Right renal cortex interstitium (tissue), 3 donors: Measurements from ENCODE around the gene SLC36A2. TPM values are rescaled to one million over a fixed set of nuclear protein-coding genes. Genes with fewer than 3 reads are reported as not detected.

Experiments
- DNase-seq, 3 donors: peaks; one replicate each; pipeline ENCODE4 v3.0.0-alpha.2; 2013; ENCODE audit warnings: low read depth in 3 of 3, low spot score in 2 of 3
- polyA plus RNA-seq, 3 donors: library from polyadenylated mRNA; unstranded; fragments of 120-200 nt; gene quantifications; one replicate each; pipeline ENCODE4 v1.2.1, GENCODE V29; 2013; ENCODE audit not compliant: insufficient read length in 3 of 3

The SLC36A2 gene
- polyA plus RNA-seq, 3 donors, result 5.7 to 7.4 (median 6.2) TPM

DNA sequence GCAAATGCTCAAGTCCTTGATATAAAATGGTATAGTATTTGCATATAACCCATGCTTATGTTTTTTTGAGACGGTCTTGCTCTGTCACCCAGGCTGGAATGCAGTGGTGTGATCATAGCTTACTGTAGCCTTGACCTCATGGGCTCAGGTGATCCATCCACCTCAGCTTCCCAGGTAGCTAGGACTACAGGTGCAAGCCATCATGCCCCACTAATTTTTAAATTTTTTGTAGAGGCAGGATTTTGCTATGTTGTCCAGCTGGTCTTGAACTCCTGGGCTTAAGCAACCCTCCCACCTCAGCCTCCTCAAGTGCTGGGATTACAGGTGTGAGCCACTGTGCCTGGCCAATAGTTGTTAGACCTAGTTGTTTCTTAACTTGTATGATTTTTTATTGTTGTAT, 61.1 kb downstream of the SLC36A2 start:
- DNase-seq, result no peak

DNA sequence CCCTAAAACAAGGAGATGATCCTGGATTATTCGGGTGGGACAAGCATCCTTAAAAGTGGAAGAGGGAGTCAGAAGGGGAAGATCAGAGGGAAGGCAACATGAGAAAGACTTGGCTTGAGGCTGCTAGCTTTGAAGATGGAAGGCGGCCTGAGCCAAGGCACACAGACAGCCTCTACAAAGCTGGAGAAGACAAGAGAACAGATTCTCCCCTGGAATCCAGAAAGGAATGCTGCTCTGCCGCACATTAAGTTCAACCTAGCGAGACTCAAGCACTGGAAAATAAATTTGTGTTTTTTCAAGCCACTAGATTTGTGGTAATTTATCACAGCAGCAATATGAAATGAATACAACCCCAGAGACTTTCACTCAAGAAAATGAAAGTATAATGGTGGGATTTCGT, 61.7 kb downstream of the SLC36A2 start:
- no peak for DNase-seq

DNA sequence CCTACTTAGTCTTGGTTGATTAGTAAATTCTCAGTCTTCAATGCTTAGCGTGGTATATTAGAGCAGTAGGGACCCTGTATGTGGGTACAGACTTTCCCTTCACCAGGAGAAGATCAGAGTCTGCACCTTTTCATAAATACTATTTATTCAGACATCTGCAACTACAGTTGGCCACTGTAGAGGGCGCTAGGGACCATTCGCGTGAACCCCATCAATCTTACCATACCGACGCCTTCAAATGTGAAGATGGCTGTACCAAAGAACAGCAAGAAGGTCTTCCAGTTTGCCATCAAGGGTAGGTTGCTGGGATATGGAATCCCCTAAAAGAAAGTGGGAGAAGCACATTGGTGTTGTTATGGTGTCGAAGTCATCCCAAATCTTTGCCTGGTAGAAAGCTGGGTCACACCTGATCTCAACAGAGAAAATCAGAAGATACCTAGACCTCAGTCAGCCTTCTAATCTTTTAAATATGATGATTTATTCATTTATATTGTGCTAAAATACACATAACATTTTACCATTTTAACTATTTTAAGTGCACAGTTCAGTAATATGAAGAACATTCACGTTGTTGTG, 62.9 kb downstream of the SLC36A2 start:
- no peak for DNase-seq

DNA sequence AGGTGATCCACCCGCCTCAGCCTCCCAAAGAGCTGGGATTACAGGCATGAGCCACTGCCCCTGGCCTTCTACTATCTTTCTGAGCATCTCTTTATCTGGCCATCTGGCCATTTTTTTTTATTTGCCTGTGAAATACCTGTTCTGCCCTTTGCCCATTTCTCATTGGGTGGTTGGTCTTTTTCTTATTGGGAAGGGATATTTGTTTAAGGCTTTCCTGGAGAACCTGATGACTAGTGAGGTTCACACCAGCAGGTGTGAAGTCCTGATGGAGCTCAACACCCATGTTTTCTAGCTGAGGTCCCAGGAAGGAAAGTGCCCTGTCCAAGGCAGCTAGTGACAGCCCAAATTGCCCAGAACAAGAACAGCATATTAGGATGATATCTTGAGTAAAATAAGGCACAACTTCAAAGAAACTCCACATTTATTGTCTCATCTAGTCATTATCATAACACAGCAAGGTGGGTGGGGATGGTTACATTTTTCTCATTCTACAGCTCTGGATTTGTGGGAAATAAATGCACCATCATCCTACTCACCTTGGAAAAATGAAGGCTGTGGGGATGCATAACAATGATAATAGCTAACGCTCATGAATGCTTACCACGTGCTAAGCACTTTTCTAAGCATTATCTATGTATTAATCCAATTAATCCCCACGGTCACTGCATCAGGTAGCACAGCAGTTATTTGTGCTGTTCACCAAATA, 64.1 kb downstream of the SLC36A2 start:
- DNase-seq, result no peak

DNA sequence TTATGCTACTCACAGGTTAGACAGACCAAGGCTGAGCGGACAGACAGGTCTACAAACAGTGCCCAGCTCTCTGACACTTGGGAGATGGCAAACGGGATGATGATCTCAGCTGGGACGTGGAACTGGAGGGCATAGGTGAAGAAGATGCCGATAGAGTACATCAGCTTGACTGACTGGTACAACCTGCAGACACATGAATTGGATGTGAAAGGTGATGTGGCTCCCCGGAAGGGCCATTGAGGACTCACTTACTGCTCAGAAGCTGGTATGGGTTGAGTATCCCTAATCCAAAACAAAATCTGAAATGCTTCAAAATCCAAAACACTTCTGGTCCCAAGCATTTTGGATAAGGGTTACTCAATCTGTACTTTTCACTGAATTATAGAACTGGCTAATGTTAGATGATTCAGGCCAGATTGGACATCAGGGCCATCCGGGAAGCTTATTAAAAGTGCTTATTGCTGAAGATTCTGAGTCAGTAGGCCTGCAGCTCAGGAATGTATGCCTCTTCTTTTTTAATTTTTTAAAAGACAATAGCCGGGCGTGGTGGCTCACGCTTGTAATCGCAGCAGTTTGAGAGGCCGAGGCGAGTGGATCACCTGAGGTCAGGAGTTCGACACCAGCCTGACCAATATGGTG, 66.2 kb downstream of the SLC36A2 start:
- DNase-seq, result no peak

DNA sequence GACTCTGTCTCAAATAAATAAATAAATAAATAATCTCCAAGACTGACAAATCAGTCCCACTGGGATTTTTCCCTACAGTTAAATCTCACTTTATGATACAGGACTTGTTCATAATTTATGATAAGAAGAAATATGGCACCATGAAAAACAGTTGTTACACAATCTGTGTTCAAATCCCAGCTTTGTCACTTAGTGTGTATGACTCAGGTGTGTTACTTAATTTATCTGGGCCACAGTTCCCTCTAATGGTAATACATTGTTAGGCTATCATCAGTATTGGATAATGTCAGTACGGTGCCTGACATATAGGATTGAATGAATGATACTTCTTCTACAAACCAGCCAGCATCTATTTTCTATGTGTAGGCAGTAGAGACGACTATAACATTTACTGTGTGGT, 66.9 kb downstream of the SLC36A2 start:
- DNase-seq, result no peak

DNA sequence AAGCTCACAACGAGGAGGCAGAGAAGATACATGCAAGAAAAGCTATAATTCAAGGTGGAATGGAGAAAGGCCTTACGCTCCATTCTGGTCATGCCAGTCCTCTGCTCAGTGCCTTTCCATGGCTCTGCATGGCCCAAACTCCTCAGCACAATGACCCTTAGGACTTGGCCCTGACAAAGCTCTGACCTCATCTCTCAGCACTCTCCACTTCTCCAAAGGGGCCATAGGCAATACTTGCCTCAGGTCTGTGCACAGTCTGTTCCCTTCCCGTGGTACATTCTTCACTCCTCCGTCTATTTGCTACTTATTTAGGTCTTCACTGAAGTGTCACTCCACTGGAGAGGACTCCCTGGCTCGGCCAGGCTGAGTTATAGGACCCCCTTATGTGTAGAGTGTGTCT, 68.5 kb downstream of the SLC36A2 start:
- no peak for DNase-seq

DNA sequence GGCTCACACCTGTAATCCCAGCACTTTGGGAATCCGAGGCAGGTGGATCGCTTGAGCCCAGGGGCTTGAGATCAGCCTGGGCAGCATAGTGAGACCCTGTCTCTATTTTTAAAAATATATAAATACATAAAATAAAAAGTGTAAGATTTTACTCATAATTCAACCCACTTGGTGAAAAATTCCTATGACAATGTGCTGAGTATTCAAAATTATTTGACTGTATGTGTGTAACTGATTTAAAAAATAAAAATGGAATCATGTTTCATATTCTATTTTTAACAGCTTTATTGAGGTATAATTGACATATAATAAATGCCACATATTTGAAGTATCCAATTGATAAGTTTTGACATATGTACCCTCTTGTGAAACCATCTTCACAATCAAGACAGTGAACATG, 71.6 kb downstream of the SLC36A2 start:
- no peak for DNase-seq

DNA sequence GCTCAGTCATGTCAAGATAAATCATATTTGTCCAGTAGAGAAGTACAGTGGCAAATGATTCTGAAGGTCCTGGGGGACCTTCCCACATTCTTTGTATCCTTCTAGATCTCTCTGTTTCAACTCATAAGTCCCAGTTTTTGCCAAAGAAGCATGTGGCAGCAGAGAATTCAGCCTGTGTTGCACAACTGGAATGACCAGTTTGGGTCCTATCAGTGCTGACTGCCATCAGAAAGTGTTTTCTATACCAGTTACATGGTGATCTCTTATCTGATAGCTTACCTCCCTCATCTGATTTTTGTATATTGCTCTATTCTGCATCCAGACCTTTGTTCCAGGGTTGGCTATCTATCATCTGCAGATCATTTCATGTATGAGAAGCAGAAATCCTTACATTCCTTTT, 72.7 kb downstream of the SLC36A2 start:
- DNase-seq, result no peak

DNA sequence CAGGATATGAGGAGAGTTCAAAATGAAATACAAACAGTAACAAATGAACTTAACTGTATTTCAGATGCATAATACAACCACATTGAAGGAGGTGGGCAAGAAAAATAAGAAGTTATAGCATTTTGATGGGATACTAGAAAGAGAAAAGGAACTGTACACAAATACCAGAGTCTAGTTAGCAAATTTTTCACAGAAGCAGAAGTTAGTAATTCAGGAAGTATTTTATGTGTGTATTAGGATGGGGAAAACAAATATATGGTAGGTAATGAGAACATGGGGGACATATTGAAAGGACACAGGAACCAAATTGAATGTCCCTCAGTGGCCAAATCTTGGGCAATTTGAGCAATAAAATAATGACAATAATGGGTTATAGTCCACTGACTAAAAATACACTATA, 76.0 kb downstream of the SLC36A2 start:
- no peak for DNase-seq

DNA sequence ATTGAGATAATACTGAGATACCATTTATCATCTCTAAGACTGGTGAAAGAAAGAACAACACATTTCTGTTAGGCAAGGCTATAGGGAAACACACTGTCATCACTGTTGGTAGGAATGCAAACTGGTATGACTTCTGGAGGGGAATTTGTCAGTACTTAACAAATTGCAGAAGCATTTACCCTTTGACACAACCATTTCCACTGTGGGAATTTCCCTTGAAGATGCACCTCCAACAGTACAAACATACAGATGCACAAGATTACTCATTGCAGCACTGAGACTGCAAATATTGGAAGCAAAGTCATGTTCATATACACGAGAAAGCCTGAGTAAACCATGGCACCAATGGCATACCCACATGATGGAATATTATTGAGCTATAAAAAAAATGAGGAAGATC, 76.8 kb downstream of the SLC36A2 start:
- DNase-seq, result no peak

DNA sequence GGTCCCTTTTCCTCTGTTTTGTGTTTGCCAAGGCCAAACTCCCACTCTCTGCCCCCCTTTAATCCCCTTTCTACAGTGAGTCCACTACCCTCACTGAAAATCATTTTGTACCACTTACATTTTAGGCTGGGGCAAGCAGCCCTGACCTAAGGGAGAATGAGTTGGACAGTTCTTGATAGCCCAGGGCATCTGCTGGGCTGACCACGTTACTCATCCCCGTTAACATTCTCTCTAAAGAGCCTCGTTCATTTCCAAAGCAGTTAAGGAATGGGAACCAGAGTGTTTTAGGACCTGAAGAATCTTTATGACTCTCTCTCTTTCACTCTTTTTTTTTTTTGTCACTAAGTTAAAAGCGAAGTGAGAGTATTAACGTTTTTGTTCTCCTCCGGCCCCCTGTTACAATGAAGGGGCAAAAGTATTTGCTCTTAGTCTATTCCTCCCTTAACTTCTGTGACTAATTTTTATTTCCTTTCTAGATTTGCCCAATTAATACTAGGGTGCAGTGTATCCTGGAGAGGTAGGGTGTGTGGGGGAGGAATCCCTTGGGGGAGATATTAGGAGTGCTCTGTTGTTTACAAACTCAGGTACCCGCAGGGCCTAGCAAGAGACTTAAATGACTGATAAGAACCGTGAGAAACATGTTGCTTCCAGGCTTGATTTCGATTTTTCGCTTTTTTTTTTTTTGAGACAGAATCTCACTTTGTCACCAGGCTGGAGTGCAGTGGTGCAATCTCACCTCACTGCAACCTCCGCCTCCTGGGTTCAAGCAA, 79.7 kb downstream of the SLC36A2 start:
- no peak for DNase-seq

Other genes with a start within 250 kb of the SLC36A2 start
- 100 to 1,000 TPM; 140 to 155 (median 143) TPM for gene ANXA6, start 189.8 kb downstream of the SLC36A2 start, polyA plus RNA-seq
- gene CCDC69, start 123.5 kb downstream of the SLC36A2 start, polyA plus RNA-seq, result 1 to 10 TPM; 4.0 to 6.8 (median 5.2) TPM
- gene GM2A, start 94.4 kb downstream of the SLC36A2 start, polyA plus RNA-seq, result 10 to 100 TPM; 28.3 to 29.8 (median 28.4) TPM
- gene SLC36A3, start 43.8 kb downstream of the SLC36A2 start, polyA plus RNA-seq, result not detected
- gene SLC36A1, start 100.0 kb upstream of the SLC36A2 start, polyA plus RNA-seq, result 1 to 10 TPM; 6.8 to 8.7 (median 7.6) TPM
- gene FAT2, start 243.8 kb upstream of the SLC36A2 start, polyA plus RNA-seq, result 1 to 10 TPM; 4.6 to 9.4 (median 8.8) TPM